Liver (tissue), 9 donors: ENCODE measurements around the gene NAT8L. TPM values are rescaled to one million over a fixed set of nuclear protein-coding genes. Genes with fewer than 3 reads are reported as not detected.

Experiments used
- DNase-seq: peaks from one replicate; pipeline ENCODE4 v3.0.0-alpha.2; 2017; ENCODE audit warnings: low spot score
- H3K27ac ChIP-seq, 2 donors: one replicate each; pipeline ENCODE4 v1.7.0; 2013; ENCODE audit warnings: inconsistent platforms in 2 of 2, low read length in 2 of 2, control low read depth in 1 of 2, low read depth in 1 of 2, mild to moderate bottlenecking in 1 of 2
- H3K27me3 ChIP-seq, 4 donors: one replicate each; pipeline versions ENCODE4 v1.6.1 to v1.7.0; 2013; ENCODE audit warnings: low read length in 3 of 4, inconsistent platforms in 1 of 4, mild to moderate bottlenecking in 1 of 4, moderate library complexity in 1 of 4; ENCODE audit not compliant: control insufficient read depth in 4 of 4, insufficient read depth in 4 of 4
- H3K36me3 ChIP-seq, 4 donors: one replicate each; pipeline versions ENCODE4 v1.6.1 to v1.7.0; 2013; ENCODE audit warnings: low read length in 3 of 4, mild to moderate bottlenecking in 3 of 4, low read depth in 1 of 4, moderate library complexity in 1 of 4; ENCODE audit not compliant: control insufficient read depth in 4 of 4, insufficient read depth in 3 of 4
- H3K4me1 ChIP-seq, 4 donors: one replicate each; pipeline versions ENCODE4 v1.6.1 to v1.7.0; 2013; ENCODE audit warnings: low read length in 3 of 4, mild to moderate bottlenecking in 3 of 4, moderate library complexity in 1 of 4; ENCODE audit not compliant: control insufficient read depth in 4 of 4, insufficient read depth in 4 of 4
- H3K4me3 ChIP-seq, 3 donors: one replicate each; pipeline versions ENCODE4 v1.6.1 to v1.7.0; 2013; ENCODE audit warnings: low read length in 3 of 3, control low read depth in 1 of 3, low read depth in 1 of 3, mild to moderate bottlenecking in 1 of 3
- H3K9ac ChIP-seq, 2 donors: one replicate each; pipeline ENCODE4 v1.7.0; 2013; ENCODE audit warnings: low read length in 2 of 2, mild to moderate bottlenecking in 2 of 2, moderate library complexity in 2 of 2, control low read depth in 1 of 2, low read depth in 1 of 2
- H3K9me3 ChIP-seq, 4 donors: one replicate each; pipeline versions ENCODE4 v1.6.1 to v1.7.0; 2013; ENCODE audit warnings: low read length in 3 of 4; ENCODE audit not compliant: control insufficient read depth in 4 of 4
- ATF3 ChIP-seq: IDR thresholded peaks from 2 replicates; pipeline ENCODE4 v1.6.1; 2016; ENCODE audit warnings: antibody characterized with exemption
- CTCF ChIP-seq: fragments of 150-350 bp; IDR thresholded peaks from 2 replicates; pipeline ENCODE4 v1.5.1; 2017; ENCODE audit warnings: improper control_type of control experiment, low read depth, low read length; ENCODE audit not compliant: missing input control
- EGR1 ChIP-seq, 2 donors: IDR thresholded peaks; 2 replicates each; pipeline ENCODE4 v1.6.1; 2016 to 2018; ENCODE audit warnings: antibody characterized with exemption in 2 of 2, low read depth in 2 of 2
- FOXA1 ChIP-seq: IDR thresholded peaks from 2 replicates; pipeline ENCODE4 v1.6.1; 2016; ENCODE audit warnings: antibody characterized with exemption
- FOXA2 ChIP-seq: IDR thresholded peaks from 2 replicates; pipeline ENCODE4 v1.6.1; 2016; ENCODE audit warnings: antibody characterized with exemption
- GABPA ChIP-seq, 2 donors: IDR thresholded peaks in 1 of 2; conservative IDR thresholded peaks in 1 of 2; 2 replicates each; pipeline ENCODE4 v1.6.1; 2016; ENCODE audit warnings: antibody characterized with exemption in 2 of 2, mild to moderate bottlenecking in 1 of 2, moderate library complexity in 1 of 2
- HNF4A ChIP-seq, 2 donors: conservative IDR thresholded peaks; 2 replicates each; pipeline ENCODE4 v1.6.1; 2016; ENCODE audit warnings: antibody characterized with exemption in 2 of 2, mild to moderate bottlenecking in 2 of 2
- HNF4G ChIP-seq: IDR thresholded peaks from 2 replicates; pipeline ENCODE4 v1.6.1; 2016; ENCODE audit warnings: antibody characterized with exemption
- JUND ChIP-seq, 2 donors: IDR thresholded peaks; 2 replicates each; pipeline ENCODE4 v1.6.1; 2016; ENCODE audit warnings: antibody characterized with exemption in 2 of 2
- MAX ChIP-seq: IDR thresholded peaks from 2 replicates; pipeline ENCODE4 v1.6.1; 2016; ENCODE audit warnings: antibody characterized with exemption
- NR2F2 ChIP-seq: IDR thresholded peaks from 2 replicates; pipeline ENCODE4 v1.6.1; 2016; ENCODE audit warnings: antibody characterized with exemption
- RAD21 ChIP-seq, 2 donors: IDR thresholded peaks; 2 replicates each; pipeline ENCODE4 v1.6.1; 2016; ENCODE audit warnings: antibody characterized with exemption in 2 of 2, mild to moderate bottlenecking in 2 of 2
- REST ChIP-seq: IDR thresholded peaks from 2 replicates; pipeline ENCODE4 v1.6.1; 2016; ENCODE audit warnings: antibody characterized with exemption, mild to moderate bottlenecking
- RXRA ChIP-seq, 2 donors: IDR thresholded peaks; 2 replicates each; pipeline ENCODE4 v1.6.1; 2017 to 2018; ENCODE audit warnings: antibody characterized with exemption in 2 of 2, mild to moderate bottlenecking in 1 of 2
- SP1 ChIP-seq: IDR thresholded peaks from 2 replicates; pipeline ENCODE4 v1.6.1; 2018; ENCODE audit warnings: antibody characterized with exemption, mild to moderate bottlenecking
- TAF1 ChIP-seq: conservative IDR thresholded peaks from 2 replicates; pipeline ENCODE4 v1.6.1; 2016; ENCODE audit warnings: antibody characterized with exemption, mild to moderate bottlenecking
- YY1 ChIP-seq: IDR thresholded peaks from 2 replicates; pipeline ENCODE4 v1.6.1; 2016; ENCODE audit warnings: antibody characterized with exemption, mild to moderate bottlenecking
- ZBTB33 ChIP-seq: IDR thresholded peaks from 2 replicates; pipeline ENCODE4 v1.6.1; 2016; ENCODE audit warnings: antibody characterized with exemption
- WGBS: extraction: QIAGEN DNeasy Blood & Tissue Kit; methylation state at CpG from one replicate; pipeline ENCODE4 v1.1.7; 2013; 5-methylcytosine and 5-hydroxymethylcytosine counted together
- polyA plus RNA-seq, 2 donors: library from polyadenylated mRNA; stranded (reverse) in 1 of 2; unstranded in 1 of 2; fragments of 200-250 nt in 1 of 2; fragments of >200 nt in 1 of 2; fragmentation: Nextera tagmentation in 1 of 2; extraction: Ambion mirVana in 1 of 2; gene quantifications; one replicate each; pipeline versions ENCODE4 v1.2.1 to v1.2.3, GENCODE V29; 2013 to 2015
- total RNA-seq, 2 donors: library from RNA; depleted of rRNA; stranded (reverse); fragments of >200 nt; gene quantifications; one replicate each; pipeline ENCODE4 v1.2.3, GENCODE V29; 2014
- donor health status: healthy.
- donor health status: healthy.
- donor health status: healthy.
- donor health status: healthy.
- donor health status: healthy.

The NAT8L gene
- total and polyA plus RNA-seq, 4 donors, result 0.07 to 0.09 (median 0.08) TPM; not detected in 1

GRCh38 chr4:2062808-2063524 lies 3.8 kb downstream of the NAT8L start:
- peaks cover 0 to 16% (median 7%) of the 10 kb centered on the region in 4 donors for H3K4me1 ChIP-seq

More at GRCh38 chr4:2062808-2063524, 3.8 kb downstream of the NAT8L start:
- Histone ChIP-seq H3K9me3 (no peaks in the 10 kb centered on the region), H3K36me3 (no peaks in the 10 kb centered on the region), H3K9ac (no peak overlapping the region), H3K27ac (no peak overlapping the region), H3K4me3 (no peak overlapping the region), H3K27me3 (peaks cover 0 to 14% (median under 1%) of the 10 kb centered on the region in 4 donors)
- WGBS, result 68% methylated on average over 16 of the region's 16 CpGs
- TF ChIP-seq RAD21 (IDR thresholded peaks at IDR 0.05), result no peak
- no peak for TF ChIP-seq FOXA1
- TF ChIP-seq REST, result no peak
- TF ChIP-seq MAX, result no peak
- TF ChIP-seq ATF3, result no peak
- no peak for TF ChIP-seq ZBTB33
- no peak for TF ChIP-seq CTCF
- no peak for TF ChIP-seq EGR1 (IDR thresholded peaks at IDR 0.05; ENCODE audit: low read depth in 2 of 2)
- TF ChIP-seq GABPA (IDR thresholded peaks at IDR 0.05 in 1 of 2, conservative IDR thresholded peaks at IDR 0.05 in 1 of 2), result no peak
- no peak for TF ChIP-seq TAF1
- no peak for TF ChIP-seq NR2F2
- TF ChIP-seq JUND (IDR thresholded peaks at IDR 0.05), result no peak
- no peak for TF ChIP-seq SP1
- TF ChIP-seq FOXA2, result no peak
- TF ChIP-seq RXRA (IDR thresholded peaks at IDR 0.05), result no peak
- no peak for TF ChIP-seq HNF4G
- TF ChIP-seq YY1, result no peak
- no peak for TF ChIP-seq HNF4A (conservative IDR thresholded peaks at IDR 0.05)
- no peak for DNase-seq
